Stimulated activated CD4-positive, alpha-beta T cell treated with anti-CD3 and anti-CD28 coated beads, Interleukin-15, amount 100 ng/mL, for 48 hours (primary cell): ENCODE measurements around the gene SP7.
"Not testable (repeated sequence)": the region's sequence is repeated elsewhere in the genome, so short reads cannot be mapped to it uniquely, and the experiment has no call there.

Experiments
- DNase-seq, 2 donors: peaks; one replicate each; pipeline ENCODE4 v3.0.0-alpha.2; 2020; ENCODE audit warnings: low read depth in 2 of 2

SP7 gene

GRCh38 chr12:53320352-53321195 is 15.6 kb downstream of the SP7 start:
- no peak for DNase-seq

- DNase-seq: no peak
Observed at GRCh38 chr12:53313996-53314395, 22.2 kb downstream of the SP7 start.

DNA sequence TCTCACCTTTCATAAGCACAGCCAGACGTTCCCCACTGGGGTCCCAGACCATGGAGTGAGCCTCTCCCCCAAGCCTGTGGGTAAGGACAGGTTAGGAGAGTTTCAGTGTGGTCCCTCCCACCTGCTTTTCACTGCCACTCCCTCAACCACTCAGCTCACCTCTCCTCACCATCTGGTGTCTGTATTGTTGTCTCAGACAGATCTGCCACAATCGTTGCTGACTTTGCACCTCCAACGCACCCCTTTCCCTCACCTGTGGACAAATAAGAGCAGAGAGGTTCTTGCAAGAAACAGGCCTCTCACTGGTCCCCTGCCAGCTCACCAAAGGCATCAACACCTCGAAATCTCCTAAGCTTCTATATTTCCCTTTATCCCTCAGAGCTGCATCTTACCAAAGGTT is 27.9 kb downstream of the SP7 start:
- DNase-seq: no peak

GRCh38 chr12:53306826-53307225 is 29.3 kb downstream of the SP7 start:
- no peak for DNase-seq

DNA sequence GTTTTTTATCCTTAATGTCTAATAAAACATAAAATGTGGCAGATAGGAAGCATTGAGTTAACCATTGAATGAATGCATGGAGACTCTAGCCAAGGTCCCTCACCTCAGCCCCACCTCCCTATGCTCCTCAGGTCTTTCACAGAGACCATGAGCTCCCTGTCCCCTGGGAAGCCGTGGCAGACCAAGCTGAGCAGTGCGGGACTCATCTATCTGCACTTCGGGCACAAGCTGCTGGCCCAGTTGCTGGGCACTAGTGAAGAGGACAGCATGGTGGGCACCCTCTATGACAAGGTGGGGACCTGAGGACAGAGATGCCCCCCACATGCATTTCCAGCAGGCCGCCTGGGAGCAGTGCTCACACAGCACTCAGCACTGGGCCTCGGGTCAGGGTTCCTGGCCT is 33.3 kb downstream of the SP7 start:
- no peak for DNase-seq

DNA sequence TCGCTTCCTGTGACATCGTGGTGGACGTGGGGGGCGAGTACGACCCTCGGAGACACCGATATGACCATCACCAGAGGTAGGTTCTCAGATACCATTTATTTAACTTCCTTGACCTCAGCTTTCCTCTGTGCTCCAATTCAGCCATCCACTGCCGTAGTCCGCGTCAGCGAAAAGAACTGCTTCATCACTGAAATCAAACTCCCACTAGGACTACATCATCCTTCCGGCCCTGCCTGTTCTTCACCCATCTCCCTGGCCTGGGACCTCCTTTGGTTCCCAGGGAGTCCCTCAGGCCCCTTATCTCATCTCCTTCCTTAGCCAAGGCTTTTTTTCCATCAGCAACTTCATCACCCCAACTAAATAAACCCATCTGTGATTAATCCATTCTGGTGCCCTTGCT is 36.0 kb downstream of the SP7 start:
- DNase-seq: no peak

DNA sequence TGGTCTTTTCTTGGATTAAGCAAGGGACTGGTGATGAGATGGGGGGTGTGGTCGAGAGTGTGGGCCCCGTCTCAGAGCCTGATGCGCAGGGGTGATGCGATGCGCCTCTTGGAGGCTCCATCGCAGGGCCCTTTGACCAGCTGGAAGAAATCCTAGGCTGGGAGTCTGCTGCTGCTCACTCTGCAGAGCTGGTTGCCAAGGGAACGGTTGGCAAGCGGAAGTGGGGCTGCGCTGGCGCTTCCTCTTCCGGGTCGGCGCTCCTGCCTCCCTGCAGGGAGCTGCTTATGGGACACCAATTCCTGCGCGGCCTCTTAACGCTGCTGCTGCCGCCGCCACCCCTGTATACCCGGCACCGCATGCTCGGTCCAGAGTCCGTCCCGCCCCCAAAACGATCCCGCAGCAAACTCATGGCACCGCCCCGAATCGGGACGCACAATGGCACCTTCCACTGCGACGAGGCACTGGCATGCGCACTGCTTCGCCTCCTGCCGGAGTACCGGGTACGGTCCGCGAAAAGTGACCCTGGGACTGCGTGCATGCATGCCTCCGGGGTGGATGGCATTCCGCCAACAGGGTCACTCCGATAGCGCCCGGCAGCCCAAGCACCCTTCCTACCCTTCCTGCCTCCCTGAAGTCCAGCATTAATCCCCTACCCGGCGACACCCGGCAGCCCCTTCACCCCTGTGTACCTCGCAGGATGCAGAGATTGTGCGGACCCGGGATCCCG is 36.5 kb downstream of the SP7 start, which contains the start of gene MYG1:
Gene MYG1, plus strand, starts transcription at position 242 of the 727 bp plus-strand sequence. Its CDS starts 43 bp downstream, at position 285.
- peak; percentile 82 to 83 for DNase-seq

GRCh38 chr12:53299101-53299453 is 37.1 kb downstream of the SP7 start:
- peak; percentile 23 to 25 for DNase-seq

DNA sequence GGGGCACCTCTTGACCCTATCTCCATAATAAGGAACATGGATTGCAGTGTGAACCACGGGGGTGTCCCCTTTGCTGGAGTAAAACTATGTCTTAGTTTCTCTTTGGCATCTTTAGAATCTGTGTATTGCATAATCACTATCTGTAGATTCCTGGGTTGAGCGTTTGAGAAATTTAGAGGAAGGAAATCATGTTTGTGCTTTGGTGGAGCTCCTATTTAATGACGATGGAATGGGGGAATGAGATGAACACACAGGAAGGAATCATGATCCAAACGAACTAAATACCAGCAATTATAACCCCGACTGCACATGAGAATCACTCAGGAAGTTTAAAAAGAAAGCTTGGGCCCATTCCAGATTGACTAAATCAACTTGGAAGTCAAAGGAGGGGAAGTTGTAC is 38.0 kb downstream of the SP7 start:
- no peak for DNase-seq

DNA sequence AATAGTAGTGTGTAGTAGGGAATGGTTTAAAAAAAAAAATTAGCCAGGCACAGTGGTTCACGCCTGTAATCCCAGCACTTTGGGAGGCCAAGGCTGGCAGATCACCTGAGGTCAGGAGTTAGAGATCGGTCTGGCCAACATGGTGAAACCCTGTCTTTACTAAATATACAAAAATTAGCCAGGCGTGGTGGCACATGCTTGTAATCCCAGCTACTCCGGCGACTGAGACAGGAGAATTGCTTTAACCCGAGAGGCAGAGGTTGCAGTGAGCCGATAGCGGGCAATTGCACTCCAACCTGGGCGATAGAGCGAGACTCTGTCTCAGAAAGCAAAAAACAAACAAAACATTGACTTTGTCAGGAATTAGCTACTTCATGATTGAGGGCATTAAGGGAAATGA is 39.0 kb downstream of the SP7 start:
- DNase-seq: not testable (repeated sequence)

DNA sequence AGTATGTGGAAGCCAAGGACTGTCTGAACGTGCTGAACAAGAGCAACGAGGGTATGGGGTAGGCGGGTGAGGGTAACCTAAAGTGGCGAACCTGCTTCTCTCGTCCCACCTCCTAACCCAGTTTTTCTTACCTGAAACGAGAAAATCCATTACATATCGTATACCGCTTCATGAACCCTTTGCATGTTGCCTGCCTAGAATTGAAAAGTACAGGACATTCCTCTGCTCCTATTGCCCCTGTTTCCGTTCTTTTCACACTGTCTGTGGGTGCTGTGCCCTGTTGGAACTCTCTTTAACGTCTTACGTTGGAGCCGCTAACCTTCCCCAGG is 40.3 kb downstream of the SP7 start:
- no peak for DNase-seq

DNA sequence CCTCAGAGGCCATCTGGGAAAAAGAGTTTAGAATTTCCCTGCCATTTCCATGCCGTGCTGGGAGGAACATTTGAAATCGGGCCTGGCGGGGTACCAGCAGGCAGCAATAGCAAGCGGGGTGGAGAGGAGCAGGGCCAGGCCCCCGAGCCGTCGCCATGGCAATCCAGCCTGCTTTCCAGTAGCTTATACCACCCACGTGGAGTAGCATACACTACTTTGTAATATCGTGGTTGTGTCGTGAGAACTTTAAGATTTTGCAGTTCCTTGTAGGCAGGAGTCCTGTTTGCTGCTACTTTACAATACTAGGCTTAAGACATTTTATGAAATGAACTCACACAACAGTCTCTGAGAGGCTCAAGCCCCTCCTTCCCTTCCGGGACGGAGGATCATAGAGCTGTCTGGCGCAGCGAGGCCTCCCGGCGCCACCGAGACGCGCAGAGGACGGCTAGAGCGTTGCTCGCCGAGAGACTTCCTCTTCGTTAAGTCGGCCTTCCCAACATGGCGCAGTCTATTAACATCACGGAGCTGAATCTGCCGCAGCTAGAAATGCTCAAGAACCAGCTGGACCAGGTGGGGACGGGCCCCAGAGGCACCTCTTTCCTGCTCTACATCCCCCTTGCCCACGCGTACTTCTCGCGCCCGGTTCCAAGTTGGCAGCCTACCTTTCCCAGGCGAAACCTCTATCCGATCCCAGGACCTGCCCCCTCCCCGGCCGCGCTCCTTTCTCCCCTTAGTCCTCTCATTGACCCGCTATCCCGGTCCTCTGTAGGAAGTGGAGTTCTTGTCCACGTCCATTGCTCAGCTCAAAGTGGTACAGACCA is 40.9 kb downstream of the SP7 start, which contains the start of gene PFDN5:
Gene PFDN5, plus strand, starts transcription at position 473 of the 821 bp plus-strand sequence. Its CDS starts 26 bp downstream, at position 499.
- peak; percentile 76 to 84 for DNase-seq

DNA sequence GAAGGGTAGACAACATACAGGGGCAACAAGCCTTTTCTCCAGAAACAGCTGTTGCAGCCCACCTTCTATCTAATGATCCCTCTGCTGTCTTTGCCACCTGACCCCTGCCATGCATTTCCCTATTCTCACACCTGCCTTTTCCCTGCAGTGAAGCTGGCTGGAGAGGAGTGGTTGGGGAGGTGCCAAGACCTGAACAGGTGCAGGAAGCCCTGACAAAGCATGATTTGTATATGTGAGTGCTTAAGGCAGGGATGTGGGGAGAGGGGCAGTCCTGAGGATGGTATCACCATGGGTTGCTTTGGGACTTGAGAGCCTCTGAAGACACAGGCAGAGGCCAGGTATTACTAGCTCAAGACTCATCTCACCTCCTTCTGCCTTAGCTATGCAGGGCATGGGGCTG is 43.7 kb downstream of the SP7 start:
- no peak for DNase-seq

DNA sequence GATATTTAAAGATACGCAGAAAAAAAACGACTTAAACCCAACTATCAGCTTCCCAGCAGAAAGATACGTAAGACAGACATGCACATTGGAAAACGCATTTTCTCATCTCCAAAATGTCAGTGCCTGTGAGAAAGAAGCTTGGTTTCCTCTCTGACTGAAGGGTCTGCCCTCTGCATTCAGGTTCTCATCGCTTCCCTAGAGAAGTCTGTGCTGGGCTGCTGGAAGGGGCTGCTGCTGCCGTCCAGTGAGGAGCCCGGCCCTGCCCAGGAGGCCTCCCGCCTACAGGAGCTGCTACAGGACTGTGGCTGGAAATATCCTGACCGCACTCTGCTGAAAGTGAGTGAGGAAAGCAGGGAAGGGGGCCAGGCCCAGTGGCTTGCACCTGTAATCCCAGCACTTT is 45.5 kb downstream of the SP7 start:
- no peak for DNase-seq

- no peak for DNase-seq
Observed at GRCh38 chr12:53289891-53290290, 46.3 kb downstream of the SP7 start.

GRCh38 chr12:53288322-53288721 is 47.8 kb downstream of the SP7 start:
- DNase-seq: no peak

DNA sequence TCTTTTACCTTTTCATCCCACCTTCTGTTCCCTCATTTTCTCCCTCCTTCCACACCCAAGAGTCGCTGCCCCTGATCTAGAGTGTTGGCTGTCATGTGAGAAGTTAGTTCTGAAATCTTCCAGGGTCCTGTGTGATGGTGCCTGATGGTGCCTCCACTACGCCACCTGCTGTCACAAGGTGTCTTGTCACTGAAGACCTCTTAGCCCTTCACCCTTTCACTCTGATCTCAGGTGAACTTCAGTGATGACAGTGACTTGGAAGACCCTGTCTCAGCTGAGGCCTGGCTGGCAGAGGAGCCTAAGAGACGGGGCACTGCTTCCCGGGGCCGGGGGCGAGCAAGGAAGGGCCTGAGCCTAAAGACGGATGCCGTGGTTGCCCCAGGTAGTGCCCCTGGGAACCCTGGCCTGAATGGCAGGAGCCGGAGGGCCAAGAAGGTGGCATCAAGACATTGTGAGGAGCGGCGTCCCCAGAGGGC is 48.4 kb downstream of the SP7 start:
- peak in 1 of 2 donors; percentile 33 for DNase-seq

DNA sequence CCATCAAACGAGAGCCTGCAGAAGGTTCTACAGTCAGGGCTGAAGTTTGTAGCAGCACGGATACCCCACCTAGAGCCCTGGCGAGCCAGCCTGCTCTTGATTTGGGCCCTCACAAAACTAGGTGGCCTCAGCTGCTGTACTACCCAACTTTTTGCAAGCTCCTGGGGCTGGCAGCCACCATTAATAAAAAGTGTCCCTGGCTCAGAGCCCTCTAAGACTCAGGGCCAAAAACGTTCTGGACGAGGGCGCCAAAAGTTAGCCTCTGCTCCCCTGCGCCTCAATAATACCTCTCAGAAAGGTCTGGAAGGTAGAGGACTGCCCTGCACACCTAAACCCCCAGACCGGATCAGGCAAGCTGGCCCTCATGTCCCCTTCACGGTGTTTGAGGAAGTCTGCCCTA is 49.7 kb downstream of the SP7 start:
- no peak for DNase-seq

DNA sequence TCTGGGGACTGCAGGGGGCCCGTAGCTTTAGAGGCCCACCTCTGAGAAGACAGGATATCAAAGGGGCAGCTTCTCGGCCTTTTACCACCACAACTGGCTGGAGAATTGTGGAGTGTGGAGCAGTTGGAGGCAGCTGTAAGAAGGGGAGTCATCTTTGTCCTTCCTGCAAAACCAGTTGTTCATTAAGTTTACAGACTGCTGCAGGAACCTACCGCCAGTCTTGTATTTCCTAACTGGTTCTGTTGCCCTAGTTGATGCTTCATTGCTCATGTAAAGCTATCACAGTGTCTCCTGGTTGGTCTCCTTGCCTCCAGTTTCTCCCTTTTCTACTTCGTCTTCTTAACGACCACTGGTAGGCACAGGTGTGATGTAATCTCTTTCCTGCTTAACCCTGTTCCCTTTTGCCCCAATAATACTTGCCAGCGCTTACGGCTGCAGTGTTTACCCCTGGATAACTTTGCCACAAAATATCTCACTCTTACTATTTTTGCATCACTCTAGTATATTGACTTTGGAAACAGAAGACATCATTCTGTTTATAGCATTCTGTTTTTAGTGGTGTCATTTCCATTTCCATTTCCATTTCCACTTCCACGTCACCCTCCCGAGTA is 56.2 kb downstream of the SP7 start:
- no peak for DNase-seq

- no peak for DNase-seq
Observed at GRCh38 chr12:53279283-53279869, 56.8 kb downstream of the SP7 start.

DNA sequence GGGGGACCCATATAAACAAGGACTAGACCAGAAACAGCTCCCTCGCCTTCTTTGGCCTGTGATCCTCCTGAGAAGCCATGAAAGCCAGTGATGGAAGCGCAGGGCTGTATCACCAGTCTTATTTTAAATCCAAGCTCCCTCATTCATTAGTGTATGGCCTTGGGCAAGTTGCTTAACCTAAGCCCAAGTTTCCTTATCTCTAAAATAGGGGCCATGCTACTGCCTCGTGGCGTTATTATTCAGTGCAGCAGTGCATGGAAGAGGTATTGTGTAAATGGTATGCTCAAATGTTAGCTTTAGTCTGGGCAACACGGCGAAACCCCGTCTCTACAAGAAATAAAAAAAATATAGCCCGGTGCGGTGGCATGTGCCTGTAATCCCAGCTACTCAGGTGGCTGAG is 58.2 kb downstream of the SP7 start:
- no peak for DNase-seq
